MCF 10A (cell line): Measurements from ENCODE around the gene CPLX3. TPM values are rescaled to one million over a fixed set of nuclear protein-coding genes. Genes with fewer than 3 reads are reported as not detected.

ENCODE experiments used
- BruUV-seq: library from RNA; stranded (reverse); fragments of 400-500 nt; replicated peaks from 2 replicates; lab custom pipeline; 2021; lab: Mats Ljungman, UMichigan
- CTCF ChIA-PET: fragments of 300-600 bp; sonication (Branson Sonifier 250); formaldehyde crosslinking; extraction: SDS; loops from one replicate; lab custom pipeline; 2021; ENCODE audit warnings: antibody characterized with exemption, inconsistent platforms; lab: Yijun Ruan, JAX
- POLR2A ChIA-PET: fragments of 300-600, 350-650 bp; sonication (Branson Sonifier 250); formaldehyde crosslinking; extraction: SDS; loops from one replicate; lab custom pipeline; 2020; ENCODE audit warnings: antibody characterized with exemption, inconsistent platforms; lab: Yijun Ruan, JAX
- DNase-seq: peaks from one replicate; pipeline ENCODE4 v3.0.0-alpha.2; 2018; ENCODE audit not compliant: unreplicated experiment
- H3K27ac Mint-ChIP-seq: one replicate; pipeline ENCODE4 v1.8.0; 2022; ENCODE audit warnings: mild to moderate bottlenecking, low read depth, mixed read lengths; ENCODE audit not compliant: unreplicated experiment
- H3K27me3 Mint-ChIP-seq: one replicate; pipeline ENCODE4 v1.8.0; 2022; ENCODE audit warnings: mixed read lengths; ENCODE audit not compliant: insufficient read depth, unreplicated experiment
- H3K36me3 Mint-ChIP-seq: one replicate; pipeline ENCODE4 v1.8.0; 2022; ENCODE audit warnings: mild to moderate bottlenecking, moderate library complexity, mixed read lengths; ENCODE audit not compliant: insufficient read depth, unreplicated experiment
- H3K4me1 Mint-ChIP-seq: one replicate; pipeline ENCODE4 v1.8.0; 2022; ENCODE audit warnings: mixed read lengths; ENCODE audit not compliant: insufficient read depth, unreplicated experiment
- H3K4me3 Mint-ChIP-seq: one replicate; pipeline ENCODE4 v1.8.0; 2022; ENCODE audit warnings: mild to moderate bottlenecking, moderate library complexity, mixed read lengths; ENCODE audit not compliant: unreplicated experiment
- H3K9me3 Mint-ChIP-seq: one replicate; pipeline ENCODE4 v1.8.0; 2022; ENCODE audit warnings: mixed read lengths; ENCODE audit not compliant: unreplicated experiment
- intact Hi-C: fragments of 100-400 bp; cut with micrococcal nuclease; formaldehyde crosslinking; loops from 2 replicates; pipeline ENCODE4 v1.14.1; 2022
- microRNA-seq: library from miRNA; unstranded; fragments of <30 nt; microRNA quantifications from one replicate; pipeline ENCODE4 v1.2.0, GENCODE V29; 2022
- total RNA-seq: library from RNA; stranded (reverse); gene quantifications from 2 replicates; pipeline ENCODE4 v1.2.3, GENCODE V29; 2022
- TF ChIP-seq, protein P1 (sequence below): fragments of 200-600 bp; IDR thresholded peaks from one replicate; pipeline ENCODE4 v1.8.0; 2022; ENCODE audit warnings: antibody characterized with exemption, mild to moderate bottlenecking; ENCODE audit not compliant: unreplicated experiment

Gene CPLX3
- total RNA-seq, 1 experiment from 2014 or later = not detected

DNA sequence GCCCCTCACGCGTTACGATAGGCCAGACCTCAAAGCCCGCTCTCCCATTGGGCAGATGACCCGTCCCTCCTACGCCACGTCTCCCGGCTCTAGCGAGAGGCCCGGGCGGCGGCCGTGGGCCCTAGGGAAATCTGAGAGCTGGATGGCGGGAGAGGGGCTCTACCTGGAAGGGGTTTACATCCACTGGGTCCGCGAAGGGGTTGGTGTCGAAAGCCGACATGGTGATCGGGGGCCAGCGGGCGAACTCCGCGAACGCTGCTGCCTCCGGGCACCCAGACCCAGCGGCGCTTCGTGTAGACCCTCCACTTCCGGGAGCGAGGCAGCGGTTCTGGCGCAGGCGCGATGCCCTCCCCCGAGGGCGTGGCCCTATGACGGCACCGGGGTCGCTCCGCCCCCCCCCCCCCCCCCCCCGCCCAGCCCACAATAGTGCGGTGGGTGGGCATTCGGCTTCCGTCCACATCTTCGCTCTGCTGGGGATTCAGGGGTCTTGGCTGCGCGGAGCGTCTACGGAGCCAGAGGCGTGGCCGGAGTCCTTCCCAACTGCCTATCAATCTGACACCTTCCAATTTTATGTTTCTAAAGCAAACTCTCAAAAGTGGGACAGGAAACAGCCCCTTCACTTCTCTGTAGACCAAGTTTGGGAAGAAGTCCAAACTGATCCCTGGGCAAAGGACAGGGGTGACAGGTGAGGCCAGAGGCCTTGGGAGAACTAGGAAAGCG lies 46.8 kb downstream of the CPLX3 start, which contains the start of gene SCAMP2:
Gene SCAMP2 (minus strand): TSS at position 330 of the 720 bp plus-strand sequence. CDS start 110 bp downstream, at position 220.
- intact Hi-C loops = loop anchor here (1.0 kb wide), 1 partner anchor 31 kb away; no protein-coding TSS in a partner anchor
- DNase-seq = peak; percentile 95
- CTCF ChIA-PET = interaction anchor here (0.8 to 1.1 kb wide), 2 partner anchors 28 to 30 kb away, joined by 3 to 4 read pairs; no protein-coding TSS in a partner anchor
- BruUV-seq = no TSS peak
- peaks cover 12% of the 10 kb centered on the region for H3K36me3 Mint-ChIP-seq
- H3K4me3 Mint-ChIP-seq = peak within 1 kb of the TSS; percentile 100
- no peaks in the 10 kb centered on the region for H3K27me3 Mint-ChIP-seq
- POLR2A ChIA-PET = interaction anchor here (0.7 to 1.6 kb wide), 7 partner anchors 11 to 331 kb away, joined by 3 to 6 read pairs (median 3); partner anchors contain the start of genes FAM219B and MPI
- TF ChIP-seq, protein P1, sequence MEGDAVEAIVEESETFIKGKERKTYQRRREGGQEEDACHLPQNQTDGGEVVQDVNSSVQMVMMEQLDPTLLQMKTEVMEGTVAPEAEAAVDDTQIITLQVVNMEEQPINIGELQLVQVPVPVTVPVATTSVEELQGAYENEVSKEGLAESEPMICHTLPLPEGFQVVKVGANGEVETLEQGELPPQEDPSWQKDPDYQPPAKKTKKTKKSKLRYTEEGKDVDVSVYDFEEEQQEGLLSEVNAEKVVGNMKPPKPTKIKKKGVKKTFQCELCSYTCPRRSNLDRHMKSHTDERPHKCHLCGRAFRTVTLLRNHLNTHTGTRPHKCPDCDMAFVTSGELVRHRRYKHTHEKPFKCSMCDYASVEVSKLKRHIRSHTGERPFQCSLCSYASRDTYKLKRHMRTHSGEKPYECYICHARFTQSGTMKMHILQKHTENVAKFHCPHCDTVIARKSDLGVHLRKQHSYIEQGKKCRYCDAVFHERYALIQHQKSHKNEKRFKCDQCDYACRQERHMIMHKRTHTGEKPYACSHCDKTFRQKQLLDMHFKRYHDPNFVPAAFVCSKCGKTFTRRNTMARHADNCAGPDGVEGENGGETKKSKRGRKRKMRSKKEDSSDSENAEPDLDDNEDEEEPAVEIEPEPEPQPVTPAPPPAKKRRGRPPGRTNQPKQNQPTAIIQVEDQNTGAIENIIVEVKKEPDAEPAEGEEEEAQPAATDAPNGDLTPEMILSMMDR = no peak
- no peaks in the 10 kb centered on the region for H3K9me3 Mint-ChIP-seq
- peaks cover 27% of the 10 kb centered on the region for H3K4me1 Mint-ChIP-seq
- H3K27ac Mint-ChIP-seq = peak within 1 kb of the TSS; percentile 95

DNA sequence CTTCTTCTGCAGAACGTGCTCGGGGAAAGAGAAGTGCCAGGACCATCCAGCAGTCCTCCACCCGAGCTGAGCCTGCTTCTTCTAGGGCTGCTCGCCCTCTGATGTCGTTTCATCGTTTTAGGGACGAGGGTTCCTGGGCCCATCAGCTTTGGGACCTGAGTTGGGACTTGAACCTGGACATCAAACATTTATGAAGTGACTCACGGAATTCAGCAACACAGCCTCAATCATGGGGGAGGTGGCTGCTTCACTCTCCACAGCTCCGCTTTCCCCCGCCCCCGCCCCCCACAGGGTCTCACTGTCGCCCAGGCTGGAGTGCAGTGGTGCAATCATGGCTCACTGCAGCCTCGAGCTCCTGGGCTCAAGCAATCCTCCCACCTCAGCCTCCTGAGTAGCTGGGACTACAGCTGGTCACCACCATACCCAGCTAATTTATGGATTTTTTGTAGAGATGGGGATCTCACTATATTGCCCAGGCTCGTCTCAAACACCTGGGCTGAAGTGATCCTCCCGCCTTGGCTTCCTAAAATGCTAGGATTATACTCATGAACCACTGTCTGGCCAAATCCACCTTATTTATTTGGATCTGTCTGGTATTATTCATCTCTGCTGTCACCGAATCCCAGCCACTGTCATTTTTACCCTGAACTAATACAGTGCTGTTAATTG lies 47.5 kb downstream of the CPLX3 start:
- CTCF ChIA-PET = interaction anchor here (0.8 to 1.1 kb wide), 2 partner anchors 28 to 29 kb away, joined by 3 to 4 read pairs; no protein-coding TSS in a partner anchor
- POLR2A ChIA-PET = interaction anchor here (0.8 to 1.6 kb wide), 5 partner anchors 10 to 32 kb away, joined by 3 to 6 read pairs (median 3); partner anchors contain the start of gene FAM219B
- H3K27ac Mint-ChIP-seq = peak overlapping the region; percentile 95
- H3K36me3 Mint-ChIP-seq = peaks cover 12% of the 10 kb centered on the region
- no TSS peak for BruUV-seq
- peaks cover 27% of the 10 kb centered on the region for H3K4me1 Mint-ChIP-seq
- TF ChIP-seq, protein P1 = no peak
- peak overlapping the region; percentile 100 for H3K4me3 Mint-ChIP-seq
- no peak for DNase-seq
- no peaks in the 10 kb centered on the region for H3K27me3 Mint-ChIP-seq
- H3K9me3 Mint-ChIP-seq = no peaks in the 10 kb centered on the region
- intact Hi-C loops = loop anchor here (1.0 kb wide), 1 partner anchor 32 kb away; no protein-coding TSS in a partner anchor

DNA sequence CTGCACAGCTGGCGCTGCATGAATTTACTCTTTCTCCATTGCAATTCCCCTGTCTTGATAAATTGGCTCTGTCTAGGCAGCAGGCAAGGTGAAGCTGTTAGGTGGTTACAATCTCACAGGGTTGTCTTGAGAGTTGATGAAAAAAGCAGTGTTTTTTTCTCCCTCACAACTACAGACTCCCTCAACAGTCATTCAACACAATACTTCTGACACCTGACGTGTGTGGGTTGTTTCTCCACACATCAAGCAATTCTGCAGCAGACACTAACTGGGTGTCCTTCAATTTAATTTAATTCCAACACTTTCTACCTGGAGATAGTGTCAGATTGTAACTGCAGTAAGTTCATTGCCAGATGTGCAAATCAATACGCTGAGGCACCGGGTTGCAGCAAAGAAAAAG lies 51.8 kb downstream of the CPLX3 start:
- ChIA-PET POLR2A (no interaction called here), CTCF (interaction anchor here (2.7 kb wide), 1 partner anchor 23 kb away, joined by 13 read pairs; no protein-coding TSS in a partner anchor)
- BruUV-seq = no TSS peak
- TF ChIP-seq, protein P1 = no peak
- no peak for DNase-seq
- Mint-ChIP-seq H3K27ac (no peak overlapping the region), H3K4me1 (no peaks in the 10 kb centered on the region), H3K9me3 (no peaks in the 10 kb centered on the region), H3K4me3 (no peak overlapping the region), H3K36me3 (no peaks in the 10 kb centered on the region), H3K27me3 (no peaks in the 10 kb centered on the region)
- intact Hi-C loops = no loop called here

Small RNAs within 50 kb of the gene (microRNA-seq; reads per million reads assigned to microRNA genes)
- gene MIR4513 (not detected), gene MIR6882 (1.1 reads per million)

Other genes starting within 250 kb of the CPLX3 start
- gene CLK3, start 210.8 kb upstream of the CPLX3 start, total RNA-seq = 57.8 and 62.8 TPM in 2 replicates
- gene EDC3, start 130.6 kb upstream of the CPLX3 start, total RNA-seq = 42.8 and 53.3 TPM in 2 replicates
- gene CYP1A1, start 101.1 kb upstream of the CPLX3 start, total RNA-seq = not detected in 2 replicates
- gene CYP1A2, start 77.8 kb upstream of the CPLX3 start, total RNA-seq = not detected in 2 replicates
- gene CSK, start 44.5 kb upstream of the CPLX3 start, total RNA-seq = 50.4 and 65.3 TPM in 2 replicates
- 0.23 TPM in 1 of 2 replicates, not detected in the other for gene LMAN1L, start 13.8 kb upstream of the CPLX3 start, total RNA-seq
- 27.6 and 31.3 TPM in 2 replicates for gene ULK3, start 16.5 kb downstream of the CPLX3 start, total RNA-seq
- 64.4 and 67.7 TPM in 2 replicates for gene SCAMP2, start 46.7 kb downstream of the CPLX3 start, total RNA-seq
- 30.8 and 31.4 TPM in 2 replicates for gene MPI, start 63.4 kb downstream of the CPLX3 start, total RNA-seq
- gene FAM219B, start 80.2 kb downstream of the CPLX3 start, total RNA-seq = 62.9 and 68.4 TPM in 2 replicates
- gene COX5A, start 111.4 kb downstream of the CPLX3 start, total RNA-seq = 295 and 339 TPM in 2 replicates
- gene RPP25, start 130.1 kb downstream of the CPLX3 start, total RNA-seq = 0.17 TPM in 1 of 2 replicates, not detected in the other
- gene SCAMP5, start 168.9 kb downstream of the CPLX3 start, total RNA-seq = 0.54 and 0.96 TPM in 2 replicates
- gene PPCDC, start 197.0 kb downstream of the CPLX3 start, total RNA-seq = 20.3 and 25.1 TPM in 2 replicates